ENCODE results near the gene ZNF750.

- TF ChIP-seq POLR2A (IDR thresholded peaks at IDR 0.05) (no peak), CTCF (IDR thresholded peaks at IDR 0.05) (no peak)
Observed at GRCh38 chr17:82799591-82799990, 40.2 kb downstream of the ZNF750 start.
